ENCODE measurements around the gene NHLH1. TPM values are rescaled to one million over a fixed set of nuclear protein-coding genes. Genes with fewer than 3 reads are reported as not detected.

NHLH1 gene
- total RNA-seq, 3 donors from 2014 or later: 0.30 to 0.45 (median 0.33) TPM

GRCh38 chr1:160346463-160346862 is 20.4 kb upstream of the NHLH1 start:
- Mint-ChIP-seq H3K27me3 (ENCODE audit: low read depth) (no peaks in the 10 kb centered on the region), H3K4me3 (no peak overlapping the region), H3K9me3 (no peaks in the 10 kb centered on the region), H3K4me1 (ENCODE audit: low read depth) (peaks cover 25% of the 10 kb centered on the region), H3K36me3 (ENCODE audit: insufficient read depth) (peaks cover 24% of the 10 kb centered on the region)
- DNase-seq (no peak), ATAC-seq (no peak)

DNA sequence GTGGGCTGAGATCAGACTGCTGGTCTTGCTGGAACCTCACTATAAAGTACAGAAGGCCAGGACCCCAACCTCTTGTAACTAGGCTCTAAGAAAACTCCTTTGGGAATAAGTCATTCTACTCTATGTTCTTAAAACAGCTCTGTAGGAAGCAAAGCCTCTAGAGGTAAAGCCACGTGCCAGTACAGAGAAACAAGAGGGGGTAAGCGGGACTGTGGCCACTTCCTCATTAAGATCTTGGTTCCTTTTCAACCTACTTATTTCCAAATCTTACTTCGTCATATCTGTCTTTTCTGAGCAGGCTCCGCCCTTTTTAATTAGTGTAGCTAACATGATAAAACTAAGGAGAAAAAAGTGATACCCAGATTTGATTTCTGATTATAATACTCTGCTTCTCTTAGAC is 19.9 kb upstream of the NHLH1 start:
- ATAC-seq: no peak
- DNase-seq: no peak
- Mint-ChIP-seq H3K9me3 (no peaks in the 10 kb centered on the region), H3K4me1 (ENCODE audit: low read depth) (peaks cover 21% of the 10 kb centered on the region), H3K4me3 (no peak overlapping the region), H3K27me3 (ENCODE audit: low read depth) (no peaks in the 10 kb centered on the region), H3K36me3 (ENCODE audit: insufficient read depth) (peaks cover 27% of the 10 kb centered on the region)

DNA sequence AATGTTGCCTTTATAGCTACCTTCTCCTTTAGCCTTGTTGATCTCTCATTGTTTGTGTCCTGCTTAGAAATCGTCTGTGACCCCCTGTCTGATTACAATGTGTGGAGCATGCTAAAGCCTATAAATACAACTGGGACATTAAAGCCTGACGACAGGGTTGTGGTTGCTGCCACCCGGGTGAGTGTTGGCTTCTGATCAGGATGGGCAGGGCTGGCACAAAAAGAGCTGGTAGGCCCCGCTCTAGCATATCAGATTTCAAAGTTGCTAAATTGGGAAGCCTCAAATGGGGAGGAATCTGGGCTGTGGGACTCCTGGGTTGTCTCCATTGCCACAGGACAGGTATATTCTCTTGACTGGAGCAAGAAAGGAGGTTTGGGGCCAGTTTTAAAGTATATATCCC is 15.2 kb upstream of the NHLH1 start:
- Mint-ChIP-seq H3K4me1 (ENCODE audit: low read depth) (peaks cover 6% of the 10 kb centered on the region), H3K27me3 (ENCODE audit: low read depth) (no peaks in the 10 kb centered on the region), H3K4me3 (no peak overlapping the region), H3K9me3 (no peaks in the 10 kb centered on the region), H3K36me3 (ENCODE audit: insufficient read depth) (peaks cover 57% of the 10 kb centered on the region)
- DNase-seq: no peak
- ATAC-seq: no peak

DNA sequence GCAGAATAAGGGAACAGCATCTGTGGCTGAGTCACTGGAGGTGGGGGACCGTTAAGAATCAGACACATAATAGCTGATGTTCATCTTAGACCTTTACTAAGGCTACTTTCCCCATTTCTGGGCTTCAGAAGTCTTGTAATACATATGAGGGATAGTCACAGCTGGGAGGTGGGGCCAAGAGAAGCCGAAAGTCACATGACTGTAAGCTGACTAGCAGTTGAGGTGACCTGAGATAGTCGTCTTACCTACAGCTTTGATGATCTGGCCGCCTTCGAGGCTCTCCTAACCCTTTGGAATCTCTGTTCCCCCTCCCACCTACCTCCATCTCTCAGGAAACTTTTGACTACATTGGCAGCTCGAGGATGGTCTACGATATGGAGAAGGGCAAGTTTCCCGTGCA is 14.3 kb upstream of the NHLH1 start:
- H3K36me3 Mint-ChIP-seq (ENCODE audit: insufficient read depth): peaks cover 58% of the 10 kb centered on the region
- no peak for ATAC-seq

GRCh38 chr1:160353223-160353622 is 13.6 kb upstream of the NHLH1 start:
- DNase-seq (no peak), ATAC-seq (no peak)
- no peaks in the 10 kb centered on the region for H3K27me3 Mint-ChIP-seq (ENCODE audit: low read depth)
- H3K9me3 Mint-ChIP-seq: no peaks in the 10 kb centered on the region
- H3K4me1 Mint-ChIP-seq (ENCODE audit: low read depth): no peaks in the 10 kb centered on the region
- H3K4me3 Mint-ChIP-seq: no peak overlapping the region
- peaks cover 65% of the 10 kb centered on the region for H3K36me3 Mint-ChIP-seq (ENCODE audit: insufficient read depth)

More for the DNA sequence above, 14.3 kb upstream of the NHLH1 start:
- Mint-ChIP-seq H3K4me1 (ENCODE audit: low read depth) (no peaks in the 10 kb centered on the region), H3K9me3 (no peaks in the 10 kb centered on the region), H3K27me3 (ENCODE audit: low read depth) (no peaks in the 10 kb centered on the region), H3K4me3 (no peak overlapping the region)
- no peak for DNase-seq

DNA sequence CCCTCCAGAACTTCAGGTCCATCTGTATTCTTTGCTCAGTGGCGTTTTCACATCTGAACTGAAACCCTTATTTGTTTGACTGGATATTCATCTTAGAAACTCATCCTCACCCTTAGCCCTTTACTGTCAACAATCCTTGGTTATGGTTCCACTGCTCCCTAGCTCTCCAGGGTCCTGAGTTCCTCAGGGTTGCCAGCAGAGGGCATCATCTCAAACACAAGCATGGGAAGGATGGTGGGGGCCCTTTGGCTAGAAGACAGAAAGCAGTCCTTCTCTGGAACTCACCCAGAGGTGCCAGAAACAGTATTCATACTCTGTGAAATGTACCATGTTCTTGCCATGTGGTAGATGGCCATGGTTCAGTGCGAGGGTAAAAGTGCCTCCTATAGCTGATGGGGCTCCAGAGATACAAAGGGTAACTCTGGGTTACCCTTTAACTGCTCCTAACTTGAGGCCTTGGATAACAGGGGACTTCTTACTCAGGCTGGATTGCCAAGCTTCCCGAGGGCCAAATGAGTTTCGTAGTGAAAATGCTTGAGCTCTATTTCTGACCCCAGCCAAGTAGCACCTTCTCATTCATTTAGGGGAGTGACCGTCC is 12.4 kb upstream of the NHLH1 start:
- Mint-ChIP-seq H3K9me3 (no peaks in the 10 kb centered on the region), H3K4me3 (no peak overlapping the region), H3K27me3 (ENCODE audit: low read depth) (no peaks in the 10 kb centered on the region), H3K36me3 (ENCODE audit: insufficient read depth) (peaks cover 71% of the 10 kb centered on the region), H3K4me1 (ENCODE audit: low read depth) (no peaks in the 10 kb centered on the region)
- DNase-seq: no peak
- ATAC-seq: peak in 1 of 2 donors; percentile 55

DNA sequence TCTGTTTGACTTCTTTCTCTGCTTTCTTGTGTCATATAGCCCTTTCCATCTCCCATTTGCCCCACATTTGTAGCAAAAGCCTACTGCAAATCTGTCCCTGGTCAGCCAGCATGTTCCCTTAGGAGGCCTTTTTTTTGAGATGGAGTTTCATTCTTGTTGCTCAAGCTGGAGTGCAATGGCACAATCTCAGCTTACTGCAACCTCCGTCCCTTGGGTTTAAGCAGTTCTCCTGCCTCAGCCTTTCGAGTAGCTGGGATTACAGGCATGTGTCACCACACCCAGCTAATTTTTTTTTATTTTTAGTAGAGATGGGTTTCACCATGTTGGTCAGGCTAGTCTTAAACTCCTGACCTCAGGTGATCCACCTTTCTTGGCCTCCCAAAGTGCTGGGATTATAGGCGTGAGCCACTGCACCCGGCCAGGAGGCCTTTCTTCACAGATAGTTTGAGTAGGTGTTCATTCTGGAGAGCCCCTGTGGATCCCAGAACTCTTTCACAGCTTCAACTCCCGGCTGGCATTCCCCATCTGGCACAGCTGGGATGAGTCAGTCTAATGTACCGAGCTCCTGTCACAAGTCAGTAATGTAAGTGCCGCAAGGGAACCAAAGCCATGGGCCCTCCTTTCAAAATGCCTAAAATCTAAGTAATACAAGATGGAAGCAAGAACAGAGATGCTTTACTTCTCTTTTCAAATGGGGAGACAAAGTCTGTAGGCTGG is 9.4 kb upstream of the NHLH1 start:
- H3K36me3 Mint-ChIP-seq (ENCODE audit: insufficient read depth): peaks cover 56% of the 10 kb centered on the region
- no peaks in the 10 kb centered on the region for H3K27me3 Mint-ChIP-seq (ENCODE audit: low read depth)
- DNase-seq (no peak), ATAC-seq (no peak)
- no peak overlapping the region for H3K4me3 Mint-ChIP-seq
- no peaks in the 10 kb centered on the region for H3K9me3 Mint-ChIP-seq
- H3K4me1 Mint-ChIP-seq (ENCODE audit: low read depth): peaks cover 2% of the 10 kb centered on the region

DNA sequence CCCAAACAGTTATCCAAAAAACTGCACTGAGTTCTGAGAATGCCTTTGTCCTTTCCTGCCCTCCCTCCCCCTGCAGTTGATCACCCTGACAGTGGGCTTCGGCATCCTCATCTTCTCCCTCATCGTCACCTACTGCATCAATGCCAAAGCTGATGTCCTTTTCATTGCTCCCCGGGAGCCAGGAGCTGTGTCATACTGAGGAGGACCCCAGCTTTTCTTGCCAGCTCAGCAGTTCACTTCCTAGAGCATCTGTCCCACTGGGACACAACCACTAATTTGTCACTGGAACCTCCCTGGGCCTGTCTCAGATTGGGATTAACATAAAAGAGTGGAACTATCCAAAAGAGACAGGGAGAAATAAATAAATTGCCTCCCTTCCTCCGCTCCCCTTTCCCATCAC is 8.8 kb upstream of the NHLH1 start:
- Mint-ChIP-seq H3K27me3 (ENCODE audit: low read depth) (no peaks in the 10 kb centered on the region), H3K36me3 (ENCODE audit: insufficient read depth) (peaks cover 54% of the 10 kb centered on the region), H3K9me3 (no peaks in the 10 kb centered on the region), H3K4me3 (no peak overlapping the region), H3K4me1 (ENCODE audit: low read depth) (peaks cover 2% of the 10 kb centered on the region)
- ATAC-seq: no peak
- DNase-seq: no peak

DNA sequence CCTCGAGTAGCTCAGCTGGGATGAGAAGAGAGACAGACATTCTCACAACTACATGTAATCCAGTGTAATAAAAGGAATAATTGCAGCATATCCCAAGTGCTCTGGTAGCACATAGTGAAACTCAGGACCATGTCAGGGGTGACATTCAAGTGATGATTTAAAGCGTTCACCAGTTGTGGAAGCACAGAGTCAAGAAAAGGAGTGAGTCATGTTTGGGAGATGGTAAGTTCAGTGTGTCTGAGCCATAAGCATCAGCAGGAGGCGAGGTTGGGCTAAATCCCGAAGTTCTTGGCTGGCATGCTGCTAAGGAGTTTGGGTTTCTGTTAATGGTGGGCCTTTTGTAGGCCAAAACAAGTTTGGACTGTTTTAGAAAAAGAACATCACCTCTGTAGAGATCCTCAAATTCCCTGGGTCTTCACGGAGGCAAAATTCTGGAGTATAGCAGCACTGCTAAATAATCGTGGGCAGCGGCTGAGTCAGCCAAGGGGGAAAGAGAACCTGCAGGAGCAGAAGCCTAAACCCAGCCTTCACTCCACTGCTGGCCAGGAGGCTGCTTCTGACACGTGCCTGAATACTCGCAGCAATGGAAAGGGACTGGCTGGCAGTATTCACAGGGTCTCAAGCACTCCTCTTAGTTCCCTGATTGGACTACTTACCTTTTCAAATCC is 7.2 kb upstream of the NHLH1 start:
- H3K9me3 Mint-ChIP-seq: no peaks in the 10 kb centered on the region
- H3K4me1 Mint-ChIP-seq (ENCODE audit: low read depth): peaks cover 2% of the 10 kb centered on the region
- H3K36me3 Mint-ChIP-seq (ENCODE audit: insufficient read depth): peaks cover 40% of the 10 kb centered on the region
- ATAC-seq: no peak
- no peak for DNase-seq
- H3K4me3 Mint-ChIP-seq: no peak overlapping the region
- no peaks in the 10 kb centered on the region for H3K27me3 Mint-ChIP-seq (ENCODE audit: low read depth)

DNA sequence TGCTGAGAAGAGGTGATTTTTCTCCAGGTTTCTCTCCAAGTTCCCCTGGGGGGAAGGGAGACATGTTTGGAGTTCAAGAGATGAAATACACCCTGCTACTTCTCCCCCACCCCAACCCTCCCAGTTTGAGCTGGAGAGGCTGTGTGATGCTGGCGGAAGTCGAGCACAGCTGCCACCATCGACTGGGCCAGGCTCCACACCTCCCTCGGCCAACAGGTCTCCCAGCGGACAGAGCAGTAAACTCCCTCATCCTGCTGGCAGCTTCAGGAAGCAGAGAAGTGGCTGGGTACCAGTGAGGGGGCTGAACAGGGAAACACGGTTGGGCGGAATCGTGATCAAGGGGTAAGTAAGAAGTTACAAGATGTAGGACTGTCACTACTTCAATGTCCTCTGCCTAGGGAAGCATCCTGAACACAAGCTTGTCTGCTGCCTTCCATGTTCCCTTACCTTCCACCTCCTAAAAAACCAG is 6.6 kb upstream of the NHLH1 start:
- ATAC-seq (no peak), DNase-seq (no peak)
- Mint-ChIP-seq H3K36me3 (ENCODE audit: insufficient read depth) (peaks cover 37% of the 10 kb centered on the region), H3K27me3 (ENCODE audit: low read depth) (no peaks in the 10 kb centered on the region), H3K4me3 (no peak overlapping the region), H3K9me3 (no peaks in the 10 kb centered on the region), H3K4me1 (ENCODE audit: low read depth) (peaks cover 2% of the 10 kb centered on the region)

- Mint-ChIP-seq H3K4me3 (no peak overlapping the region), H3K36me3 (ENCODE audit: insufficient read depth) (peaks cover 32% of the 10 kb centered on the region), H3K9me3 (no peaks in the 10 kb centered on the region), H3K27me3 (ENCODE audit: low read depth) (no peaks in the 10 kb centered on the region), H3K4me1 (ENCODE audit: low read depth) (peaks cover 2% of the 10 kb centered on the region)
- ATAC-seq: no peak
- DNase-seq: no peak
Measured at GRCh38 chr1:160361199-160361598, 5.7 kb upstream of the NHLH1 start.

- Mint-ChIP-seq H3K4me3 (no peak overlapping the region), H3K27me3 (ENCODE audit: low read depth) (no peaks in the 10 kb centered on the region), H3K4me1 (ENCODE audit: low read depth) (peaks cover 2% of the 10 kb centered on the region), H3K36me3 (ENCODE audit: insufficient read depth) (peaks cover 27% of the 10 kb centered on the region), H3K9me3 (no peaks in the 10 kb centered on the region)
- DNase-seq (no peak), ATAC-seq (no peak)
Measured at GRCh38 chr1:160361814-160362167, 5.1 kb upstream of the NHLH1 start.

GRCh38 chr1:160362168-160362957 is 4.5 kb upstream of the NHLH1 start:
- ATAC-seq: no peak
- Mint-ChIP-seq H3K4me3 (no peak overlapping the region), H3K4me1 (ENCODE audit: low read depth) (peaks cover 2% of the 10 kb centered on the region), H3K36me3 (ENCODE audit: insufficient read depth) (peaks cover 22% of the 10 kb centered on the region), H3K9me3 (no peaks in the 10 kb centered on the region), H3K27me3 (ENCODE audit: low read depth) (no peaks in the 10 kb centered on the region)
- DNase-seq: no peak

DNA sequence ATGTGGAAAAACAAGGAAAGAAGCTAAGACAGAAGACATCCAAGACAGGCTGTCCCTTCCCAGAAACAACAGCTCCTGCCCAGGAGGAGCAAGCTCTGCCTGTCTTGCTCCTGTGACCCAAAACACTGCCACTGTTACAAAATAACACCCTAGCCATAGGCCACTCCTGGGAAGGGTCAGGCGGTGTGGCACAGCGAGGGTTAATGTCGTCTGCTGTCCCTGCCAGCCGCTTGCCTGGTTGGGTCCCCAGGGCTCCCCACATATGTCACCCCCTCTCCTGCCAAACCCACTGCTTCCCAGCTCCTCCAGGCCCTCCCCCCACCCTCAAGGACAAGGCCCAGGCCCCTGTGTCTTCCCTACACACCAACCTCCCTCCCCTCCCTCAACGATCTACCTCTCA is 3.9 kb upstream of the NHLH1 start:
- H3K36me3 Mint-ChIP-seq (ENCODE audit: insufficient read depth): peaks cover 18% of the 10 kb centered on the region
- H3K4me3 Mint-ChIP-seq: no peak overlapping the region
- H3K27me3 Mint-ChIP-seq (ENCODE audit: low read depth): no peaks in the 10 kb centered on the region
- no peaks in the 10 kb centered on the region for H3K9me3 Mint-ChIP-seq
- ATAC-seq (no peak), DNase-seq (no peak)
- peaks cover 2% of the 10 kb centered on the region for H3K4me1 Mint-ChIP-seq (ENCODE audit: low read depth)
